Right lobe of liver (tissue), 4 donors: ENCODE results near the gene ARHGAP27.

Source experiments
- CTCF ChIP-seq, 4 donors: fragments of 200-600 bp in 3 of 4; fragments of 450-650 bp in 1 of 4; IDR thresholded peaks; one replicate each; pipeline versions ENCODE4 v1.5.1 to v1.8.0; 2016 to 2022; ENCODE audit warnings: antibody characterized with exemption in 4 of 4, mild to moderate bottlenecking in 2 of 4
- POLR2A ChIP-seq: fragments of 450-650 bp; IDR thresholded peaks from one replicate; pipeline ENCODE4 v1.6.1; 2017; ENCODE audit warnings: antibody characterized with exemption, mild to moderate bottlenecking
- donor health status: DM: no; HTN: no; CAD: no.
- donor health status: DM: no; HTN: no; CAD: no.
- donor health status: DM: no; HTN: yes; CAD: no.

- no peak for TF ChIP-seq CTCF (IDR thresholded peaks at IDR 0.05)
- no peak for TF ChIP-seq POLR2A
These were observed 5.4 kb downstream of the ARHGAP27 start for GRCh38 chr17:45427181-45427835.
